ENCODE results near the gene ABCB11. TPM values are rescaled to one million over a fixed set of nuclear protein-coding genes. Genes with fewer than 3 reads are reported as not detected.

Gene ABCB11
- total RNA-seq, 1 experiment from 2014 or later = 1.3 TPM

GRCh38 chr2:169042856-169043255 is 11.7 kb upstream of the ABCB11 start:
- intact Hi-C loops (cut with micrococcal nuclease; ENCODE audit: unreplicated experiment) = no loop called here
- peaks cover 27% of the 10 kb centered on the region for H3K9me3 Mint-ChIP-seq (ENCODE audit: low read depth, unreplicated experiment)
- no peak for DNase-seq
- TF ChIP-seq CTCF (IDR thresholded peaks at IDR 0.05; ENCODE audit: unreplicated experiment) = no peak
- CTCF ChIA-PET = no interaction called here
- no peak overlapping the region for H3K27ac Mint-ChIP-seq (ENCODE audit: unreplicated experiment)
- peaks cover 8% of the 10 kb centered on the region for H3K36me3 Mint-ChIP-seq (ENCODE audit: insufficient read depth, unreplicated experiment)
- H3K4me1 Mint-ChIP-seq (ENCODE audit: low read depth, unreplicated experiment) = peaks cover 30% of the 10 kb centered on the region
- H3K4me3 Mint-ChIP-seq (ENCODE audit: low read depth, unreplicated experiment) = no peak overlapping the region
- no peaks in the 10 kb centered on the region for H3K27me3 Mint-ChIP-seq (ENCODE audit: unreplicated experiment)
- BruUV-seq (replicated peaks) = no TSS peak

GRCh38 chr2:169041594-169041993 is 10.5 kb upstream of the ABCB11 start:
- Mint-ChIP-seq H3K27me3 (ENCODE audit: unreplicated experiment) (no peaks in the 10 kb centered on the region), H3K36me3 (ENCODE audit: insufficient read depth, unreplicated experiment) (peaks cover 14% of the 10 kb centered on the region), H3K9me3 (ENCODE audit: low read depth, unreplicated experiment) (peaks cover 27% of the 10 kb centered on the region), H3K27ac (ENCODE audit: unreplicated experiment) (no peak overlapping the region), H3K4me1 (ENCODE audit: low read depth, unreplicated experiment) (peaks cover 39% of the 10 kb centered on the region), H3K4me3 (ENCODE audit: low read depth, unreplicated experiment) (no peak overlapping the region)
- DNase-seq = no peak
- TF ChIP-seq CTCF (IDR thresholded peaks at IDR 0.05; ENCODE audit: unreplicated experiment) = no peak
- CTCF ChIA-PET = no interaction called here
- BruUV-seq (replicated peaks) = no TSS peak
- intact Hi-C loops (cut with micrococcal nuclease; ENCODE audit: unreplicated experiment) = no loop called here

- Mint-ChIP-seq H3K4me3 (ENCODE audit: low read depth, unreplicated experiment) (no peak overlapping the region), H3K27me3 (ENCODE audit: unreplicated experiment) (no peaks in the 10 kb centered on the region), H3K36me3 (ENCODE audit: insufficient read depth, unreplicated experiment) (peaks cover 28% of the 10 kb centered on the region), H3K27ac (ENCODE audit: unreplicated experiment) (peak overlapping the region; percentile 63), H3K9me3 (ENCODE audit: low read depth, unreplicated experiment) (peaks cover 25% of the 10 kb centered on the region), H3K4me1 (ENCODE audit: low read depth, unreplicated experiment) (peaks cover 50% of the 10 kb centered on the region)
- CTCF ChIA-PET = no interaction called here
- DNase-seq = no peak
- BruUV-seq (replicated peaks) = no TSS peak
- intact Hi-C loops (cut with micrococcal nuclease; ENCODE audit: unreplicated experiment) = no loop called here
- TF ChIP-seq CTCF (IDR thresholded peaks at IDR 0.05; ENCODE audit: unreplicated experiment) = no peak
Observed at GRCh38 chr2:169039702-169040101, 8.6 kb upstream of the ABCB11 start.

- Mint-ChIP-seq H3K27me3 (ENCODE audit: unreplicated experiment) (no peaks in the 10 kb centered on the region), H3K4me3 (ENCODE audit: low read depth, unreplicated experiment) (no peak overlapping the region), H3K36me3 (ENCODE audit: insufficient read depth, unreplicated experiment) (peaks cover 37% of the 10 kb centered on the region), H3K4me1 (ENCODE audit: low read depth, unreplicated experiment) (peaks cover 63% of the 10 kb centered on the region), H3K27ac (ENCODE audit: unreplicated experiment) (peak overlapping the region; percentile 87), H3K9me3 (ENCODE audit: low read depth, unreplicated experiment) (peaks cover 22% of the 10 kb centered on the region)
- no TSS peak for BruUV-seq (replicated peaks)
- intact Hi-C loops (cut with micrococcal nuclease; ENCODE audit: unreplicated experiment) = no loop called here
- peak; percentile 54 for DNase-seq
- CTCF ChIA-PET = interaction anchor here (0.6 to 5.4 kb wide), 5 partner anchors 23 to 217 kb away, joined by 3 to 44 read pairs (median 8); no protein-coding TSS in a partner anchor
- TF ChIP-seq CTCF (IDR thresholded peaks at IDR 0.05; ENCODE audit: unreplicated experiment) = no peak
Observed at GRCh38 chr2:169038338-169038757, 7.2 kb upstream of the ABCB11 start.
